ENCODE data around the gene SMURF1. TPM values are rescaled to one million over a fixed set of nuclear protein-coding genes. Genes with fewer than 3 reads are reported as not detected.
"Not testable (repeated sequence)": the region's sequence is repeated elsewhere in the genome, so short reads cannot be mapped to it uniquely, and the experiment has no call there.

SMURF1 gene
- total RNA-seq, 4 donors from 2014 or later, result 25.3 to 47.5 (median 36.5) TPM

GRCh38 chr7:99046722-99047121, 97.2 kb downstream of the SMURF1 start:
- Histone ChIP-seq H3K4me1 (peaks cover 0 to 16% (median 9%) of the 10 kb centered on the region in 4 donors), H3K4me3 (no peak overlapping the region), H3K36me3 (peaks cover 0 to 57% (median 27%) of the 10 kb centered on the region in 4 donors), H3K9me3 (no peaks in the 10 kb centered on the region), H3K27me3 (no peaks in the 10 kb centered on the region), H3K27ac (no peak overlapping the region)
- intact Hi-C loops (cut with DNase I; ENCODE audit: low total_unique reads), result no loop called here
- WGBS, 2 donors (ENCODE audit: low coverage in 1 of 2), result 85 to 92% methylated on average over 4 to 8 of the region's 8 CpGs
- TF ChIP-seq EP300 (IDR thresholded peaks at IDR 0.05; ENCODE audit: low read depth) (no peak), POLR2AphosphoS5 (IDR thresholded peaks at IDR 0.05) (no peak), POLR2A (IDR thresholded peaks at IDR 0.05) (no peak)
- TF ChIP-seq, protein P1, sequence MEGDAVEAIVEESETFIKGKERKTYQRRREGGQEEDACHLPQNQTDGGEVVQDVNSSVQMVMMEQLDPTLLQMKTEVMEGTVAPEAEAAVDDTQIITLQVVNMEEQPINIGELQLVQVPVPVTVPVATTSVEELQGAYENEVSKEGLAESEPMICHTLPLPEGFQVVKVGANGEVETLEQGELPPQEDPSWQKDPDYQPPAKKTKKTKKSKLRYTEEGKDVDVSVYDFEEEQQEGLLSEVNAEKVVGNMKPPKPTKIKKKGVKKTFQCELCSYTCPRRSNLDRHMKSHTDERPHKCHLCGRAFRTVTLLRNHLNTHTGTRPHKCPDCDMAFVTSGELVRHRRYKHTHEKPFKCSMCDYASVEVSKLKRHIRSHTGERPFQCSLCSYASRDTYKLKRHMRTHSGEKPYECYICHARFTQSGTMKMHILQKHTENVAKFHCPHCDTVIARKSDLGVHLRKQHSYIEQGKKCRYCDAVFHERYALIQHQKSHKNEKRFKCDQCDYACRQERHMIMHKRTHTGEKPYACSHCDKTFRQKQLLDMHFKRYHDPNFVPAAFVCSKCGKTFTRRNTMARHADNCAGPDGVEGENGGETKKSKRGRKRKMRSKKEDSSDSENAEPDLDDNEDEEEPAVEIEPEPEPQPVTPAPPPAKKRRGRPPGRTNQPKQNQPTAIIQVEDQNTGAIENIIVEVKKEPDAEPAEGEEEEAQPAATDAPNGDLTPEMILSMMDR (IDR thresholded peaks at IDR 0.05), result no peak
- no peak for DNase-seq
- in situ Hi-C loops (cut with MboI; ENCODE audit: low pct_ligation_motif_present in 1 of 4, low pct_unique_long_range_greater_than_20kb in 1 of 4, low sequenced_read_pairs in 3 of 4), result loop anchor here in 2 of 4 donors (10.0 kb wide), 2 partner anchors 98 to 268 kb away; partner anchors contain the start of gene SMURF1 (in 1 of the 2)

DNA sequence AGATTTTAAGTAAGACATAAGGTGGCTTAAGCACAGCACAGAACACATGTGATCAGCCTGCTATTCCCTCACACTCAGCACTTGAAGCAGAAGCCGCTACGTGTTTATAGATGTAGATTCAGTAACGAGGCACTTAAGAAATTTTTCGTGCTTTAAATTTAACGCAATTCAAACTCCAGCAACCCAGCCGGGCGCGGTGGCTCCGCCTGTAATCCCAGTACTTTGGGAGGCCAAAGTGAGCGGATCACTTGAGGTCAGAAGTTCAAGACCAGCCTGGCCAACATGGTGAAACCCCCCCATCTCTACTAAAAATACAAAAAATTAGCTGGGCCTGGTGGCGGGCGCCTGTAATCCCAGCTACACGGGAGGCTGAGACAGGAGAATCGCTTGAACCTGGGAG, 97.6 kb downstream of the SMURF1 start:
- intact Hi-C loops (cut with DNase I; ENCODE audit: low total_unique reads); H3K4me3 ChIP-seq; DNase-seq; H3K27ac ChIP-seq; H3K9me3 ChIP-seq; H3K27me3 ChIP-seq: not testable (repeated sequence)
- in situ Hi-C loops (cut with MboI; ENCODE audit: low pct_ligation_motif_present in 1 of 4, low pct_unique_long_range_greater_than_20kb in 1 of 4, low sequenced_read_pairs in 3 of 4), result loop anchor here in 2 of 4 donors (10.0 kb wide), 2 partner anchors 99 to 269 kb away; partner anchors contain the start of gene SMURF1 (in 1 of the 2)
- H3K36me3 ChIP-seq, result peaks cover 0 to 53% (median 26%) of the 10 kb centered on the region in 4 donors
- H3K4me1 ChIP-seq, result peaks cover 3 to 21% (median 12%) of the 10 kb centered on the region in 4 donors
- WGBS, 2 donors (ENCODE audit: low coverage in 1 of 2), result 64 to 87% methylated on average over 5 to 14 of the region's 14 CpGs

- H3K27ac ChIP-seq; DNase-seq; H3K9me3 ChIP-seq; intact Hi-C loops (cut with DNase I; ENCODE audit: low total_unique reads); H3K4me3 ChIP-seq; H3K27me3 ChIP-seq: not testable (repeated sequence)
- H3K36me3 ChIP-seq, result peaks cover 0 to 53% (median 22%) of the 10 kb centered on the region in 4 donors
- 93 to 100% methylated on average over 2 to 3 of the region's 3 CpGs for WGBS, 2 donors (ENCODE audit: low coverage in 1 of 2)
- peaks cover 10 to 33% (median 20%) of the 10 kb centered on the region in 4 donors for H3K4me1 ChIP-seq
- in situ Hi-C loops (cut with MboI; ENCODE audit: low pct_ligation_motif_present in 1 of 4, low pct_unique_long_range_greater_than_20kb in 1 of 4, low sequenced_read_pairs in 3 of 4), result loop anchor here in 3 of 4 donors (5.0 to 10.0 kb wide), 3 partner anchors 100 to 270 kb away; partner anchors contain the start of gene SMURF1 (in 1 of the 3)
These were observed 99.0 kb downstream of the SMURF1 start for GRCh38 chr7:99044858-99045257.

GRCh38 chr7:99042957-99043356, 101.0 kb downstream of the SMURF1 start:
- Histone ChIP-seq H3K27ac (peak overlapping the region; percentile 8 to 77 (median 63)), H3K36me3 (peaks cover 0 to 40% (median 19%) of the 10 kb centered on the region in 4 donors), H3K4me3 (no peak overlapping the region), H3K27me3 (no peaks in the 10 kb centered on the region), H3K4me1 (peaks cover 10 to 33% (median 20%) of the 10 kb centered on the region in 4 donors), H3K9me3 (no peaks in the 10 kb centered on the region)
- intact Hi-C loops (cut with DNase I; ENCODE audit: low total_unique reads) (no loop called here), in situ Hi-C loops (cut with MboI; ENCODE audit: low pct_ligation_motif_present in 1 of 4, low pct_unique_long_range_greater_than_20kb in 1 of 4, low sequenced_read_pairs in 3 of 4) (loop anchor here in 3 of 4 donors (5.0 to 10.0 kb wide), 3 partner anchors 102 to 272 kb away; partner anchors contain the start of gene SMURF1 (in 1 of the 3))
- WGBS, 2 donors (ENCODE audit: low coverage in 1 of 2), result 61 to 65% methylated on average over 4 to 5 of the region's 5 CpGs
- no peak for DNase-seq
- TF ChIP-seq EP300 (IDR thresholded peaks at IDR 0.05; ENCODE audit: low read depth), result no peak

- in situ Hi-C loops (cut with MboI; ENCODE audit: low pct_ligation_motif_present in 1 of 4, low pct_unique_long_range_greater_than_20kb in 1 of 4, low sequenced_read_pairs in 3 of 4), result loop anchor here in 3 of 4 donors (5.0 to 10.0 kb wide), 3 partner anchors 103 to 273 kb away; partner anchors contain the start of gene SMURF1 (in 1 of the 3)
- peaks cover 0 to 39% (median 18%) of the 10 kb centered on the region in 4 donors for H3K36me3 ChIP-seq
- intact Hi-C loops (cut with DNase I; ENCODE audit: low total_unique reads), result loop anchor here (2.0 kb wide), 1 partner anchor 271 kb away; no protein-coding TSS in a partner anchor
- H3K4me1 ChIP-seq, result peaks cover 10 to 33% (median 20%) of the 10 kb centered on the region in 4 donors
- 58% methylated on average over 11 of the region's 11 CpGs; no CpG with 5 or more reads in 1 of the 2 donors for WGBS, 2 donors (ENCODE audit: low coverage in 1 of 2)
- no peaks in the 10 kb centered on the region for H3K27me3 ChIP-seq
- H3K4me3 ChIP-seq, result no peak overlapping the region
- H3K27ac ChIP-seq, result peak overlapping the region; percentile 54 to 77 (median 71)
- TF ChIP-seq, protein P1 (IDR thresholded peaks at IDR 0.05), result peak in 3 of 5 experiments; percentile 11 to 56 (median 45)
- TF ChIP-seq POLR2AphosphoS5 (IDR thresholded peaks at IDR 0.05), result peak in 2 of 3 donors; percentile 63 to 78
- no peak for TF ChIP-seq EP300 (IDR thresholded peaks at IDR 0.05; ENCODE audit: low read depth)
- DNase-seq, result peak; percentile 55
- no peaks in the 10 kb centered on the region for H3K9me3 ChIP-seq
These were observed 102.4 kb downstream of the SMURF1 start for GRCh38 chr7:99041526-99041925.
